Epidermal melanocyte (primary cell): Measurements from ENCODE around the gene ABCC3.

Source experiments
- DNase-seq: peaks from one replicate; pipeline ENCODE4 v3.0.0; 2011; ENCODE audit warnings: low spot score; ENCODE audit not compliant: insufficient read length

Gene ABCC3

GRCh38 chr17:50634224-50634914 is at the start of gene ABCC3:
ABCC3 (plus strand) TSS chr17:50634881; CDS start chr17:50634937, 56 bp downstream.
- no peak for DNase-seq

GRCh38 chr17:50585346-50585745 is 49.3 kb upstream of the ABCC3 start:
- no peak for DNase-seq

- no peak for DNase-seq
These were observed 48.8 kb upstream of the ABCC3 start for GRCh38 chr17:50585891-50586290.

GRCh38 chr17:50586421-50587247 is 48.0 kb upstream of the ABCC3 start:
- no peak for DNase-seq

- DNase-seq: no peak
These were observed 47.1 kb upstream of the ABCC3 start for GRCh38 chr17:50587571-50587970.

- no peak for DNase-seq
These were observed 46.2 kb upstream of the ABCC3 start for GRCh38 chr17:50588391-50589049.

- no peak for DNase-seq
These were observed 45.5 kb upstream of the ABCC3 start for GRCh38 chr17:50589095-50589705.

GRCh38 chr17:50590946-50591737 is 43.5 kb upstream of the ABCC3 start:
- no peak for DNase-seq

- DNase-seq: no peak
These were observed 41.4 kb upstream of the ABCC3 start for GRCh38 chr17:50593321-50593720.

- no peak for DNase-seq
These were observed 40.4 kb upstream of the ABCC3 start for GRCh38 chr17:50594128-50594823.

GRCh38 chr17:50594892-50595291 is 39.8 kb upstream of the ABCC3 start:
- no peak for DNase-seq

GRCh38 chr17:50596191-50597037 is 38.3 kb upstream of the ABCC3 start:
- no peak for DNase-seq

GRCh38 chr17:50598487-50598886 is 36.2 kb upstream of the ABCC3 start:
- no peak for DNase-seq

GRCh38 chr17:50599606-50600005 is 35.1 kb upstream of the ABCC3 start:
- DNase-seq: no peak

- DNase-seq: no peak
These were observed 32.8 kb upstream of the ABCC3 start for GRCh38 chr17:50601823-50602375.

GRCh38 chr17:50602836-50603235 is 31.8 kb upstream of the ABCC3 start:
- no peak for DNase-seq

GRCh38 chr17:50603340-50603739 is 31.3 kb upstream of the ABCC3 start:
- DNase-seq: no peak

- DNase-seq: no peak
These were observed 30.2 kb upstream of the ABCC3 start for GRCh38 chr17:50604513-50604912.

- DNase-seq: no peak
These were observed 29.3 kb upstream of the ABCC3 start for GRCh38 chr17:50605429-50605828.
